ENCODE measurements around the gene DYNLT1.
A peak's percentile ranks its signal among the peaks of the same experiment; 100 is the strongest.

The DYNLT1 gene

GRCh38 chr6:158648682-158649131, 4.2 kb upstream of the DYNLT1 start:
- H3K4me1 ChIP-seq (ENCODE audit: control insufficient read depth in 1 of 2, insufficient read depth in 2 of 2, low read length in 2 of 2) = no peaks in the 10 kb centered on the region
- no peaks in the 10 kb centered on the region for H3K27me3 ChIP-seq (ENCODE audit: low read depth, low read length)
- H3K36me3 ChIP-seq (ENCODE audit: control insufficient read depth in 1 of 2, insufficient read depth in 2 of 2, low read length in 2 of 2) = peaks cover 0 to 6% of the 10 kb centered on the region in 2 donors
- no peak overlapping the region for H3K4me3 ChIP-seq (ENCODE audit: low read depth in 1 of 2, low read length in 2 of 2)
- H3K27ac ChIP-seq (ENCODE audit: low read length) = no peak overlapping the region
- H3K9me3 ChIP-seq (ENCODE audit: control insufficient read depth in 1 of 2, low read length in 2 of 2) = no peaks in the 10 kb centered on the region

- no peak overlapping the region for H3K27ac ChIP-seq (ENCODE audit: low read length)
Measured at GRCh38 chr6:158647501-158647900, 3.0 kb upstream of the DYNLT1 start.

GRCh38 chr6:158646023-158646910, 1.7 kb upstream of the DYNLT1 start:
- Histone ChIP-seq H3K9me3 (ENCODE audit: control insufficient read depth in 1 of 2, low read length in 2 of 2) (no peaks in the 10 kb centered on the region), H3K4me1 (ENCODE audit: control insufficient read depth in 1 of 2, insufficient read depth in 2 of 2, low read length in 2 of 2) (peaks cover 16 to 20% of the 10 kb centered on the region in 2 donors), H3K27me3 (ENCODE audit: low read depth, low read length) (no peaks in the 10 kb centered on the region), H3K4me3 (ENCODE audit: low read depth in 1 of 2, low read length in 2 of 2) (no peak overlapping the region), H3K27ac (ENCODE audit: low read length) (no peak overlapping the region), H3K36me3 (ENCODE audit: control insufficient read depth in 1 of 2, insufficient read depth in 2 of 2, low read length in 2 of 2) (peaks cover 0 to 6% of the 10 kb centered on the region in 2 donors)

More at GRCh38 chr6:158647501-158647900, 3.0 kb upstream of the DYNLT1 start:
- H3K36me3 ChIP-seq (ENCODE audit: control insufficient read depth in 1 of 2, insufficient read depth in 2 of 2, low read length in 2 of 2) = peaks cover 0 to 6% of the 10 kb centered on the region in 2 donors
- no peaks in the 10 kb centered on the region for H3K27me3 ChIP-seq (ENCODE audit: low read depth, low read length)
- no peaks in the 10 kb centered on the region for H3K9me3 ChIP-seq (ENCODE audit: control insufficient read depth in 1 of 2, low read length in 2 of 2)
- peaks cover 8% of the 10 kb centered on the region in 2 donors for H3K4me1 ChIP-seq (ENCODE audit: control insufficient read depth in 1 of 2, insufficient read depth in 2 of 2, low read length in 2 of 2)
- H3K4me3 ChIP-seq (ENCODE audit: low read depth in 1 of 2, low read length in 2 of 2) = no peak overlapping the region

DNA sequence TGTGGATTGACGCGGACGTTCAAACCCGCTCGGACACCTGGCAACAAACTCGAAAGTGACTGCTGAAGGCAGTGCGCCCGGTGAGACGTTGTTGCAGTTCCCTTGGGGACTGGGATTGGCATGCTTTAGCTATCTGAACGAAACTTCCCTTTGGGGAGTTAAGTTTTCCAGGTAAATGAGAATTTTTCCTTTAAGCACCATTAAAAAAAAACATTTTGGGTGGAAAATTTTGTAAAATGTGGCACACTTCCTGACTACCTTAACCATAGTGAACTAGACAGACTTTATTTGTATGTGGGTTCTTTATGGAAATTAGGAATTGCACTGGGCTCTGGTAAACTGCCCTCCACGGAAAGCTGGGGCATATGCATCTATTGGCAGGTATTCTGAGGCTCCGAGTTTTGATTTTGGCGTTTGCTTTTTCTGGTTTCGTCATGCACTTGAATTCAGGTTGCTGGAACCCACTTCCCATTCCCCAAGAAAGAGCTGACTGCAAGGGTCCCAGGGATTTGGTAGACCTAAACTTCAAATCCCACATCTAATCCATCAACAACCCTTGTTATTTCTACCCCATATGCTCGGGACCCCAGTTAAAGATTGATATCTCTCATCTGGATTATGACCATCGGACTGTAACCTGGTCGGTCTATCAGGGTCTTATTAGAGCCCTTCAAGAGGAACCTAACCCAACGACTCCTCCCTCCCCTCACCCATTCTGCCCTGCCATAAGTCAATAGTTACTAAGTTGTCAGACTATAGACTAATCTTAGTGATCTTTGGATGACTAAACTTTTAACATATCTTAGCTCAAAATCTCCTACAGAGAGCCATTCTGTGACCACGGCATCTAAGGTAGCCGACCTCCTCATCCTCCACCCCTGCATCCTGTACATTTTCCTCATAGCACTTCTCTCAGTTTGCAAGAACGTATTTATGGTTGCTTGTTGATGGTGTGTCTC, 800 bp upstream of the DYNLT1 start:
- Histone ChIP-seq H3K4me3 (ENCODE audit: low read depth in 1 of 2, low read length in 2 of 2) (peak overlapping the region; percentile 75 to 76), H3K36me3 (ENCODE audit: control insufficient read depth in 1 of 2, insufficient read depth in 2 of 2, low read length in 2 of 2) (peaks cover 5 to 10% of the 10 kb centered on the region in 2 donors), H3K27ac (ENCODE audit: low read length) (peak overlapping the region; percentile 92), H3K27me3 (ENCODE audit: low read depth, low read length) (no peaks in the 10 kb centered on the region), H3K9me3 (ENCODE audit: control insufficient read depth in 1 of 2, low read length in 2 of 2) (no peaks in the 10 kb centered on the region), H3K4me1 (ENCODE audit: control insufficient read depth in 1 of 2, insufficient read depth in 2 of 2, low read length in 2 of 2) (peaks cover 16 to 25% of the 10 kb centered on the region in 2 donors)

DNA sequence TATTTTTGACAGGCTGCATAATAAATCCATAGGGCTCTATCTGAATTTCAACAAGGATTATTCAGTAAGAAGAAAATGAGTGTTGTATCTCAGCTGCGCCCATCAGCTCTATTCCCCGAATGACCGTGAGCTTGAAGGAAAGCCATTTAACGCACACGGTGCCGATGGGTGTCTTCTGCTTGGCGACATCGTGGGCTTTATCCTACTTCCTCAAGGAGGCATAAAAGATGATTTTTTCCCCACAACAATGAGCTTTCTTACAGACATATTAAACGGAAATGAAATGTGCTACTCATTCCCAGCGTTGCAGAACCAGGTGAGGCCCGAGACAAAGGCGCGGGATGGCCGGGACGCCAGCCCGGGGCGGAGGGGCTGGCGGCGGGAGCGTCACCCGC, 710 bp downstream of the DYNLT1 start:
- no peaks in the 10 kb centered on the region for H3K27me3 ChIP-seq (ENCODE audit: low read depth, low read length)
- H3K4me3 ChIP-seq (ENCODE audit: low read depth in 1 of 2, low read length in 2 of 2) = peak overlapping the region; percentile 75 to 76
- H3K27ac ChIP-seq (ENCODE audit: low read length) = peak overlapping the region; percentile 92
- peaks cover 16 to 27% of the 10 kb centered on the region in 2 donors for H3K4me1 ChIP-seq (ENCODE audit: control insufficient read depth in 1 of 2, insufficient read depth in 2 of 2, low read length in 2 of 2)
- H3K9me3 ChIP-seq (ENCODE audit: control insufficient read depth in 1 of 2, low read length in 2 of 2) = no peaks in the 10 kb centered on the region
- H3K36me3 ChIP-seq (ENCODE audit: control insufficient read depth in 1 of 2, insufficient read depth in 2 of 2, low read length in 2 of 2) = peaks cover 10 to 15% of the 10 kb centered on the region in 2 donors

GRCh38 chr6:158642097-158642601, 2.4 kb downstream of the DYNLT1 start:
- H3K27ac ChIP-seq (ENCODE audit: low read length) = peak overlapping the region; percentile 92

GRCh38 chr6:158640519-158640918, 4.0 kb downstream of the DYNLT1 start:
- Histone ChIP-seq H3K36me3 (ENCODE audit: control insufficient read depth in 1 of 2, insufficient read depth in 2 of 2, low read length in 2 of 2) (peaks cover 25 to 32% of the 10 kb centered on the region in 2 donors), H3K27me3 (ENCODE audit: low read depth, low read length) (no peaks in the 10 kb centered on the region), H3K4me1 (ENCODE audit: control insufficient read depth in 1 of 2, insufficient read depth in 2 of 2, low read length in 2 of 2) (peaks cover 16 to 27% of the 10 kb centered on the region in 2 donors), H3K9me3 (ENCODE audit: control insufficient read depth in 1 of 2, low read length in 2 of 2) (no peaks in the 10 kb centered on the region), H3K27ac (ENCODE audit: low read length) (no peak overlapping the region), H3K4me3 (ENCODE audit: low read depth in 1 of 2, low read length in 2 of 2) (no peak overlapping the region)

More at GRCh38 chr6:158642097-158642601, 2.4 kb downstream of the DYNLT1 start:
- H3K4me3 ChIP-seq (ENCODE audit: low read depth in 1 of 2, low read length in 2 of 2) = peak overlapping the region in 1 of 2 donors; percentile 76
- H3K9me3 ChIP-seq (ENCODE audit: control insufficient read depth in 1 of 2, low read length in 2 of 2) = no peaks in the 10 kb centered on the region
- no peaks in the 10 kb centered on the region for H3K27me3 ChIP-seq (ENCODE audit: low read depth, low read length)
- peaks cover 12 to 21% of the 10 kb centered on the region in 2 donors for H3K36me3 ChIP-seq (ENCODE audit: control insufficient read depth in 1 of 2, insufficient read depth in 2 of 2, low read length in 2 of 2)
- H3K4me1 ChIP-seq (ENCODE audit: control insufficient read depth in 1 of 2, insufficient read depth in 2 of 2, low read length in 2 of 2) = peaks cover 16 to 27% of the 10 kb centered on the region in 2 donors

DNA sequence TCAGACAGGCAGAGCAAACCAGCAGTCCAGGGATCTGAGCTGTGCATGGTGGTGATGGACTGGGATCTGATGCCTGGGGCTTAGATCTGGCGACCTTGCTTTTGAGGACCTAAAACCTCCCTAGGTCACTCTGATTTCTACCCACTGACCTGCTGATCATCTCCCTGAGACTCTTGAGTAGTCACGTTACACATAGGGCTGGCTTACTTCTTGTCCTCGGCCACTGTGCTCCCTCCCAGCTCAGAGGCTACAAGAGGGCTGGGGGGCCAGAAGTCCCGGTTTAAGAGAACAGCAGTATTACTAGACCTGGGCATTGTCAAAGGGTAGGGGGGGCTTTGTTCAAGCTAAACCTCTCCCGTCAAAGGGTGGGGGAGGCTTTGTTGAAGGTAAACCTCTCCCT, 5.5 kb downstream of the DYNLT1 start:
- peaks cover 26 to 43% of the 10 kb centered on the region in 2 donors for H3K36me3 ChIP-seq (ENCODE audit: control insufficient read depth in 1 of 2, insufficient read depth in 2 of 2, low read length in 2 of 2)
- peaks cover 16 to 27% of the 10 kb centered on the region in 2 donors for H3K4me1 ChIP-seq (ENCODE audit: control insufficient read depth in 1 of 2, insufficient read depth in 2 of 2, low read length in 2 of 2)
- no peaks in the 10 kb centered on the region for H3K27me3 ChIP-seq (ENCODE audit: low read depth, low read length)
- H3K27ac ChIP-seq (ENCODE audit: low read length) = no peak overlapping the region
- H3K9me3 ChIP-seq (ENCODE audit: control insufficient read depth in 1 of 2, low read length in 2 of 2) = no peaks in the 10 kb centered on the region
- H3K4me3 ChIP-seq (ENCODE audit: low read depth in 1 of 2, low read length in 2 of 2) = no peak overlapping the region

DNA sequence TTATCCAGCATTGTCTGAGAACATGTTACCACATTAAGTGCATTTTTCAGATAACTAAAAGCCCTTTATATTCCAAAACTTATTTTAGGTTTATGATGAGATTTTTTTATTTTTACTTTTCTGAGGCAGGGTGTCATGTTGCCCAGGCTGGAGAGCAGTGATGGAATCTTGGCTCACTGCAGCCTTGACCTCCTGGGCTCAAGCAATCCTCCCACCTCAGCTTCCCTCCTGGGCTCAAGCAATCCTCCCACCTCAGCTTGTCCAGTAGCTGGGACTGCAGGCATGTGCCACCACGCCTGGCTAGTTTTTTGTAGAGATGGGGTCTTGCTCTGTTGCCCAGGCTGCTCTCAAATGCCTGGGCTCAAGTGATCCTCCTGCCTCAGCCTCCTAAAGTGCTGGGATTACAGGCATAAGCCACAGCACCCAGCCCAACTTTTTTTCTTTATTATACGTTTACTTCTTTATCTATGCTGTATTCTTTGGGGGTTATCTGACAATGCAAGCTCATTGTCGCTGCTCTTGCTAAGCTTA, 6.2 kb downstream of the DYNLT1 start:
- H3K27me3 ChIP-seq (ENCODE audit: low read depth, low read length) = no peaks in the 10 kb centered on the region
- H3K27ac ChIP-seq (ENCODE audit: low read length) = no peak overlapping the region
- H3K36me3 ChIP-seq (ENCODE audit: control insufficient read depth in 1 of 2, insufficient read depth in 2 of 2, low read length in 2 of 2) = peaks cover 24 to 48% of the 10 kb centered on the region in 2 donors
- H3K9me3 ChIP-seq (ENCODE audit: control insufficient read depth in 1 of 2, low read length in 2 of 2) = no peaks in the 10 kb centered on the region
- H3K4me1 ChIP-seq (ENCODE audit: control insufficient read depth in 1 of 2, insufficient read depth in 2 of 2, low read length in 2 of 2) = peaks cover 16 to 27% of the 10 kb centered on the region in 2 donors
- no peak overlapping the region for H3K4me3 ChIP-seq (ENCODE audit: low read depth in 1 of 2, low read length in 2 of 2)

DNA sequence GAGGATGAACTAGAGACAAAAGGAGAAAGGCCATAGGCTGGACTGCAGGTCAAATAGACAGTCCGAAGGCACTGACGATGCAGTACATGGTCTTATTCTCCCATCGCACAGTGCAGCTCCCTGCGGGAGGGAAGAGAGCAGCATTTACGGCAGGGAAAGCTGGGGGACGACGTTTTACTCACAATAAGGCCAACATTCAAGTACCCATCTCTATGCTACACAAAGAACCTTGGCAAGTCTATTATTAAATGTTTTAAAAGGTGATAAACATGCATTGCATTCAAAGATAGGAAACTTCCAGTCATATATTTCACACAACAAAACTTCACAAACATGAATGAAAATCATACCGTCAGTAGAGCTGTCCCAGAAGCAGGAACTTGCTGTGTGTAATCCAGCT, 7.8 kb downstream of the DYNLT1 start:
- H3K4me1 ChIP-seq (ENCODE audit: control insufficient read depth in 1 of 2, insufficient read depth in 2 of 2, low read length in 2 of 2) = peaks cover under 1 to 12% of the 10 kb centered on the region in 2 donors
- no peaks in the 10 kb centered on the region for H3K9me3 ChIP-seq (ENCODE audit: control insufficient read depth in 1 of 2, low read length in 2 of 2)
- H3K4me3 ChIP-seq (ENCODE audit: low read depth in 1 of 2, low read length in 2 of 2) = no peak overlapping the region
- no peaks in the 10 kb centered on the region for H3K27me3 ChIP-seq (ENCODE audit: low read depth, low read length)
- H3K27ac ChIP-seq (ENCODE audit: low read length) = no peak overlapping the region
- H3K36me3 ChIP-seq (ENCODE audit: control insufficient read depth in 1 of 2, insufficient read depth in 2 of 2, low read length in 2 of 2) = peaks cover 36 to 53% of the 10 kb centered on the region in 2 donors
